ENCODE measurements around the gene CEMIP.
"Not testable (repeated sequence)": the region's sequence is repeated elsewhere in the genome, so short reads cannot be mapped to it uniquely, and the experiment has no call there.

The CEMIP gene

GRCh38 chr15:80763235-80763634 lies 15.9 kb upstream of the CEMIP start:
- not testable (repeated sequence) for DNase-seq

GRCh38 chr15:80764535-80764934 lies 14.6 kb upstream of the CEMIP start:
- no peak for DNase-seq

DNA sequence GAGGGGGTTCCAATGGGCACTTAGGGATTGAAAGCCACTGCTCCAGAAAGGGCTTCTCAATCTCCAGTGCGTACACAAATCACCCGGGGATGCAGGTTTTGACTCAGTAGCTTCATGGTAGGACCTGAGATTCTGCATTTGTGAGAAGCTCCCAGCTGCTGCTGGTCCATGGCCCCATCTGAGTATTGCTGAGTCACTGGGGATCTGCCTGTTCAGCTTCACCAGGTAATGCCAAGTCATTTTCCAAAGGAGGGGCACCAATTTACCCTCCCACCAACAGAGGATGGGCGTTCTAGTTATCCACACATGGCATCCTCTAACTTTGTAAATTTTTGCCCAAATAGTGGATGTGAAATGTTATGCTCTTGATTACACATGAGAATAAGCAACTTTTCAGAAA lies 12.9 kb upstream of the CEMIP start:
- no peak for DNase-seq

DNA sequence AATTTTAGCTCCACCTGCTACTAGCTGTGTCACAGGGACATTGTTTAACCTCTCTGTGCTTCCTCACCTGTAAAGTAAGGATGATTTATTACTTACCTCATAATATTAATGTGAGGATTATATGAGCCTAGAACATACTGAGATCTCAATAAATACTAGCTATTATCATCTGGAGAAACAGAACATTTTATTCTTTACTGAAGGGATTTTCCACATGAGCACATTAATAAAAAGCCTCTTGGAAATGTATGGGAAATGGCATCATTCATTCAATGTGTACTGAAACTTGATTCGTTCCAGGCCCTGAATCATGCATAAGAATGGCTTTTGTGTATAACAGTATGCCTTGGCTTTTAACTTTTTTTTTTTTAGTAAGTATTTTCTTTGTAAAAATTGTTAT lies 11.0 kb upstream of the CEMIP start:
- DNase-seq: no peak

- no peak for DNase-seq
Measured at GRCh38 chr15:80769153-80769828, 9.9 kb upstream of the CEMIP start.

DNA sequence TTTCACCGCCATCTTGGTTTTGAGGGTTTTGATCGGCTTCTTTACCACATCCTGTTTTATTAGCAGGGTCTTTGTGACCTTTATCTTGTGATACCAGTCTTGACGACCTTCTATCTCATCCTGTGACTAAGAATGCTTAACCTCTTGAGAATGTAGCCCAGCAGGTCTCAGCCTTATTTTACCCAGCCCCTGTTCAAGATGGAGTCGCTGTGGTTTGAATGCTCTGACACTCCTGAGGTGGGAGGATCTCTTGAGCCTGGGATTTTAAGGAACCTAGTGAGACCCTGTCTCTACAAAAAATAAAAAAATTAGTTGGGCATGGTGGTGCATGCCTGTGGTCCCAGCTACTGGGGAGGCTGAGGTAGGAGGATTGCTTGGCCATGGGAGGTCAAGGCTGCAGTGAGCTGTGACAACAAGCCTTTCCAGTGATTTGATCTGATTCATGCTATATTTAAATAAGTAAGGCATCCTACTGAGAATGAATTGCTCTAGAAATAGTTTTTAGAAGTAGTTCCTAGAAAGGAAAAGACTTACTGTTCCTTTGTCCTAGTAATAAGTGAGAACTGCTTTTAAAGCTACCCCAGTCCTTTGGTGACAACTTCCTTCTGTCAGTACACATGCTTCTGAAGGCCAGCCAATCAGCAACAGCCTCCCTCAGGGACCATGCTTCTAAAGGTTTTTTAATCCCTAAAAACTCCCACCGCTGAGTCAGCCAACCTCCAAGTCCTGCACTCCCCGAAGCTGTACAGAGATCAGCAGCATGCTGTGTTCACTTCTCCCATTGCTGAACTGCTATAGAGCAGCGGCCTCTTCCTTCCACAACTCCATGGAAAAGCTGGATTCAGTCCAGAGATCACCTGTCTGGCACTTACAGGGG lies 9.1 kb upstream of the CEMIP start:
- no peak for DNase-seq

DNA sequence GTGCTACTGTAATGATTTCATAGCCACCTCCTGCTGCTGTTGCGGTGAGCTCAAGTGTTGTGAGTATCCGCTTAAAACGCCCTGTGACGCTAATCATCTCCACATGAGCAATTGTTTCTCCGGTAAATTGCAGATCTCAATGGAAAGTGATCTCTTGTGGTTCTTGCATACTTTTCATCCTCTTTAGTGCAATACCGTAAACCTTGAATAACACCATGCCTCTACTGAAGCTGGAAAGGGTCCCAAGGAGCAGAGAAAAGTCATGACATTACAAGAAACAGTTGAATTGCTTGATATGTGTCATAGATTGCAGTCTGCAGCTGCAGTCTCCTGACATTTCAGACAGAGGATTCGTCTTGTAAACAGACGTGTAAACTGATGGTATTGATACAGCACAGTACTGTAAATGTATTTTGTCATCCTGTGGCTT lies 6.0 kb upstream of the CEMIP start:
- peak in 1 of 2 experiments; percentile 38 for DNase-seq

DNA sequence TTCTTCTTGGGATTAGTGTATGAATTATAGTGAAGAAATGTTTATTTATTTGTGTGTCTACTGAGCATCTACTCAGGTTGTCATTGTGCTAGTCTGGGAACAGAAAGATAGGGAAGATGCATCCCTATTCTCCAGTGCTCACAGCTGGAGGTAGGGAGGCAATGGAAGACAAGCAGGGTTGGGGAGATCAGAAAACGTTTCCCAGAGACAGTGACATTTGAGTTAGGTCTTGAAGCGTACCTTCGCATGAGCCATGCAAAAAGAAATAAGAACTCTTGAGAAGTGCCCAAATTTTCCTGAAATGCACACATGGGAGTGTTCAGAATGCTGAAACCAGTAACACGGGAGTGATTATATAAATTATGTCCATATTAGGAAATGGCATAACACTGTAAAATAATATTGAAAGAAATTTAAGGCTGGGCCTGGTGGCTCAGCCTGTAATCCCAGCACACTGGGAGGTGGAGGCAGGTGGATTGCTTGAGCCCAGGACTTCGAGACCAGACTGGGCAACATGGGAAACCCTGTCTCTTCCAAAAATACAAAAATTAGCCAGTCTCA lies 5.3 kb upstream of the CEMIP start:
- DNase-seq: no peak

DNA sequence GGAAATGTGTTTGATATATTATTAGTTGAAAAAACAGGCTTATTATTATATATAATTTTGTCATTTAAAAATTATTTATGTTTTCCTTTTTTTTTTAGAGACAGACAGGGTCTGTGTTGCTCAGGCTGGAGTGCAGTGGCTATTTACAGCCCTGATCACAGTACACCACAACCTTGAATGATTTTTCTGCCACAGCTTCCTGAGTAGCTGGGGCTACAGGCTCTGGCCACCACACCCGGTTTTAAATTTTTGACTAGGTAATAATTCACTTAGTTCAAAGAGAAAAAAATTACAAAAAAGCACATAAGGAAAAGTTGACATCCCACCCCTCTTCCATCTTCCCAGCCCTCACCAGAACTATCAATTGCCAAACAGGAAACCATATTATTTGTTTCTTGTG lies 4.7 kb upstream of the CEMIP start:
- DNase-seq: no peak

DNA sequence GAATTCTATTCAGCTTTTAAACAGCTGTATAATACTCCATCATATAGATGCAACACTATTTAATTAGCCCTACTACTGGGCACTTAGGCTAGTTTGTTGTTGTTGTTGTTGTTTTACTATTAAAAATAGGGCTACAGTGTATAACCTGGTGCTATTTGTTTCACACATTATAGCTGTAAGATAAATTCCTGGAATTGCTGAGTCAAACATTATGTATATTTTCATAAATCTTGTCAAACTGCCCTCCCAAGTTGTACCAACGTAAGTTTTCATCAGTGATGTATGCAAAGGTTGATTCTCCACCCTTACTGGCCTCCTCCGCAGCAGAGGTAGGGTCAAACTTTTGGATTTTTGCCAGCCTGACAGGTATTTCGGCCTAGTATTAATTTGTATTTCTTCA lies 3.8 kb upstream of the CEMIP start:
- no peak for DNase-seq

- peak; percentile 74 to 79 for DNase-seq
Measured at GRCh38 chr15:80776420-80777045, 2.6 kb upstream of the CEMIP start.

DNA sequence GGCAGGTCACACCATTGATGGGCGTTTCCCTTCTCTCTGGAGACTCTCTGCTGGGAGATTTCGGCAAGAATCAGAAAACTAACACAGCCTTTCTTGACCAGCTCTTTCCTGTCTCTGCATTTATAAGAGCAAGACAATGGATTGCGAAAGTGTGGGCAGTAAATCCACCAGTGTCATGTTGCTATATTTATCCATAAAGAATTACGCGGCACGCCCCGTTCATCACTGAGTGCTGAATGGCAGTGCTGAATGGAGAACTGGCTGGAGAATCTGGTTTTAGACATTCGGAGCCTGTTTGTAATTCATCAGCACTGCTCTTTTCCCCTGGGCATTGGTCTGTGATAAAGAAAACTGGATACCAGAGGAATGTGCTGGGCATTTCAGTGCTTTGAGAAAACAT lies 2.0 kb upstream of the CEMIP start:
- no peak for DNase-seq

DNA sequence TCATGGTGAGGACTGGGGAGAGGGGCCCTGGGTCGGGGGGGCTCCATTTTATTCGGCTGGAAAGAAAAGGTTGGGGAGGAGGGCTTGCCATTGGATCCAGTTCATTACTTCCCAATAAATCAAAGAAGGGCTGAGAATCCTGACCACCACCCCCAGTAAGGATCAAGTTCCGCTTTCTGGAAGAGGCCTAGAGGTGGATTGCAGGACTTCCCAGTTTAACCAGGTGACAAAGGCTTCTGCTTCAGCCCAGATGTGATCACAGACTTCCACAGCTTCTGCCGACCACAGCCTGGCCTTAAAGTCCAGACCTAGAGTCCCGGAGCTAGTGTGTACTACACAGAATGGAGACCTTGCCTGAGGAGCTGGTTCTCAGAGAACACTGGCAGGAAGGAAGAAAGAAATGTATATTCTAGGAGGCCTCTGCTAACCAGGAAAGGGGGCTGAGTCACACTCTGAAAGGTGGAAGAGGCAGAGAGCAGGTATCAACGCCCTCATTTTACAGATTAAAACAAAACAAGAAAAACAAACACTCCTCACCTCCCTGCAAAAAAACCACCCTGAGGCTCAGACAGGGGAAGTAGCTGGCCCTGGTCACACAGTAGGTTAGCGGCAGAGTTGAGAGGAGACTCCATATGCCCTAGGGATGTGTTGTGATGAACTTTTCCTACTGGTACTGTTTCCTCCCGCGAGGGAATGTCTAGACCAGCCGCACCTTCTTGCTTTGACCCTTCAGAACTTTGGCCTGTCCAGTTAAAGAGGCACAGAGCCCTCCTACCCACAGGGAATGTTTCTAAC lies 1.1 kb upstream of the CEMIP start:
- no peak for DNase-seq

GRCh38 chr15:80778621-80778963 lies 578 bp upstream of the CEMIP start:
- no peak for DNase-seq

- peak; percentile 40 to 58 for DNase-seq
Measured at GRCh38 chr15:80779658-80780415, 667 bp downstream of the CEMIP start.

GRCh38 chr15:80780416-80781221 lies 1.4 kb downstream of the CEMIP start:
- DNase-seq: no peak

GRCh38 chr15:80783260-80783659 lies 4.1 kb downstream of the CEMIP start:
- DNase-seq: no peak

DNA sequence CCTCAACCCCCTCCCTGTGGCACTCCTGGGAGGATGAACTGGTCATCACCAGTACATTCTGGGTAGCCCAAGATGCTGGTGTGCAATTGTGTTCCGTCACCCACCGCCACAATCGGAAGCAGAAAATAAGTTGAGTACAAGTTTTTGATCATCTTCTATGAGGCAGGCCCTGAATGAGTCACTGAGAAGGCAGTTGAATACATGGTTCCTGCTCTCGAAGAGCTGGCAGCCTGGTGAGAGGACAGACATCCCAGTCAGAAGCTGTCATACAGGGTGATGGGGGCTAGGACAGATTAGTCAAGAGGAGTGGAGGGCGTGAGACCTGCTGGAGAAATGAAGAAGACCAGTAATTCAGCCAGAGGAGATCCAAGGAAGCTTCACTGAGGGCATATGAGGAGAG lies 6.2 kb downstream of the CEMIP start:
- no peak for DNase-seq

DNA sequence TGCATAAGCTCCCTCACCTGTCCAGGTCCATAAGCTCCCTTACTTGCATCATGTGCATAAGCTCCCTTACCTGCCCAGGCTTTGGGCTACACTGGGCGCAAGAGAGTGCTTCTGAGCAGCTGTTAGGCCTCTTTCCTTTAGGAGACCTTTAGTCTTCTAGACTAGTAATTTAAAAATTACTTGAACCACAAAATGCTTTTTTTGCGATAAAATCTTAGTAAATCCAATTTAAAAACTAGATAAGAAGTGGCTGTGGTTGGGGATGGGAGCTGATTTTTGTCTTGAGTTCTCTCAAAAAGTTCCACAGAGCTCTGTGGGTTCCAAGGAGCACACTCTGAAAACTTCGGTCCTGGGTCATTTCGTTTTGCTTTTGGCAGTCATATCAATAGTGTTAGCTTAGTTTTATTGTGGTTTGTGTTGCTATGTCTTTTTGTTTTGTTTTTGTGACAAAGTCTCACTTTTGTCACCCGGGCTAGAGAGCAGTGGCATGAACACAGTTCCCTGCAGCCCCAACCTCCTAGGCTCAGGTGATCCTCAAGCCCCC lies 6.7 kb downstream of the CEMIP start:
- DNase-seq: no peak

GRCh38 chr15:80787316-80787715 lies 8.1 kb downstream of the CEMIP start:
- no peak for DNase-seq

DNA sequence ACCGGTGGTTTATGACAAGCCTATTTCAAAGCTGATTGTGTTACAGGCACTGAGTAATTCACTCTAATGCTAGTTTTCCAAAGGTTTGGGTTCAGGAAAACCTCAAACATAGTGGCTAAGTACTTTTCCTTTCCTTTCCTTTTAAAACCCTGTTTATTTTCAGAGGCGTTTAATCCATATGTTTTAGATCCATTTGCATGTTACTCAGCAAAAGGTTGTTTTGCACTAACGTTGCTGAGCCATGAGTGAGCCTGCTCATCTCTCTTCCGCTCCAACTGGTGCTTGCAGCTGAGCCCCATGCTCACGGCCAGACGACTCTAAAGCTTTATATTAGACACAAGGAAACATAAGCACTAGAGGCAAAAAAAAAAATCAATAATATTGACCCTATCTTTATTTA lies 9.4 kb downstream of the CEMIP start:
- no peak for DNase-seq
